ENCODE results near the gene BTBD10. TPM values are rescaled to one million over a fixed set of nuclear protein-coding genes. Genes with fewer than 3 reads are reported as not detected.

The BTBD10 gene
- total RNA-seq, 4 donors from 2014 or later, result 44.1 to 65.1 (median 50.4) TPM

DNA sequence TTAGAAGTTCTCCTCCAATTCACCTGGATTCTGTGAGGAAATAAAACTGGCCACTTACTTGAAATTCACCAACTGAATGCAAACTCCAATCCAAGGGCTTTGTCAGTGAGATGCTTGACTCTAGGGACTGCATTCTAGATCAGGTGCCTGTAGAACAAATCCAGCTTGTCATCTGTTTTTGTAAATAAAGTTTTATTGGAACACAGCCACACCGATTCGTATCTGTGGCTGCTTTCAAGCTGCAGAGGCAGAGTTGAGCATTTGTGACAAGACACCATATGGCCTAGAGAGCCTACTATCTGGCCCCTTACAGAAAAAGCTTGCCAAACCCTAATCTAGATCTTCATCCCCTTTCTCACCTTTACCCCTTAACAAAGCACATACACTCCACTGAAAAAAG is 82.3 kb downstream of the BTBD10 start:
- peaks cover 0 to 84% of the 10 kb centered on the region in 2 donors for H3K36me3 ChIP-seq

GRCh38 chr11:13378316-13378715 is 84.7 kb downstream of the BTBD10 start:
- no peak for ATAC-seq
- TF ChIP-seq POLR2A (IDR thresholded peaks at IDR 0.05) (no peak), POLR2AphosphoS5 (IDR thresholded peaks at IDR 0.05) (no peak), EP300 (IDR thresholded peaks at IDR 0.05) (no peak)
- TF ChIP-seq, protein P1, sequence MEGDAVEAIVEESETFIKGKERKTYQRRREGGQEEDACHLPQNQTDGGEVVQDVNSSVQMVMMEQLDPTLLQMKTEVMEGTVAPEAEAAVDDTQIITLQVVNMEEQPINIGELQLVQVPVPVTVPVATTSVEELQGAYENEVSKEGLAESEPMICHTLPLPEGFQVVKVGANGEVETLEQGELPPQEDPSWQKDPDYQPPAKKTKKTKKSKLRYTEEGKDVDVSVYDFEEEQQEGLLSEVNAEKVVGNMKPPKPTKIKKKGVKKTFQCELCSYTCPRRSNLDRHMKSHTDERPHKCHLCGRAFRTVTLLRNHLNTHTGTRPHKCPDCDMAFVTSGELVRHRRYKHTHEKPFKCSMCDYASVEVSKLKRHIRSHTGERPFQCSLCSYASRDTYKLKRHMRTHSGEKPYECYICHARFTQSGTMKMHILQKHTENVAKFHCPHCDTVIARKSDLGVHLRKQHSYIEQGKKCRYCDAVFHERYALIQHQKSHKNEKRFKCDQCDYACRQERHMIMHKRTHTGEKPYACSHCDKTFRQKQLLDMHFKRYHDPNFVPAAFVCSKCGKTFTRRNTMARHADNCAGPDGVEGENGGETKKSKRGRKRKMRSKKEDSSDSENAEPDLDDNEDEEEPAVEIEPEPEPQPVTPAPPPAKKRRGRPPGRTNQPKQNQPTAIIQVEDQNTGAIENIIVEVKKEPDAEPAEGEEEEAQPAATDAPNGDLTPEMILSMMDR (IDR thresholded peaks at IDR 0.05), result no peak
- no peak overlapping the region for H3K27ac ChIP-seq
- H3K27me3 ChIP-seq, result no peaks in the 10 kb centered on the region
- peaks cover 0 to 99% of the 10 kb centered on the region in 2 donors for H3K36me3 ChIP-seq
- H3K4me1 ChIP-seq, result no peaks in the 10 kb centered on the region
- 100% methylated on average over 2 of the region's 2 CpGs; no CpG with 5 or more reads in 1 of the 2 donors for WGBS, 2 donors (ENCODE audit: low coverage in 1 of 2)
- no peak overlapping the region for H3K4me3 ChIP-seq
- no peaks in the 10 kb centered on the region for H3K9me3 ChIP-seq

More for the DNA sequence above, 82.3 kb downstream of the BTBD10 start:
- Histone ChIP-seq H3K9me3 (no peaks in the 10 kb centered on the region), H3K27me3 (no peaks in the 10 kb centered on the region), H3K27ac (no peak overlapping the region), H3K4me1 (peaks cover 0 to 6% (median 0%) of the 10 kb centered on the region in 3 donors), H3K4me3 (no peak overlapping the region)
- TF ChIP-seq, protein P1 (IDR thresholded peaks at IDR 0.05), result no peak
- TF ChIP-seq POLR2AphosphoS5 (IDR thresholded peaks at IDR 0.05) (no peak), EP300 (IDR thresholded peaks at IDR 0.05) (no peak), POLR2A (IDR thresholded peaks at IDR 0.05) (no peak)
- ATAC-seq, result no peak
- 95 to 100% methylated on average over 2 of the region's 2 CpGs for WGBS, 2 donors (ENCODE audit: low coverage in 1 of 2)

DNA sequence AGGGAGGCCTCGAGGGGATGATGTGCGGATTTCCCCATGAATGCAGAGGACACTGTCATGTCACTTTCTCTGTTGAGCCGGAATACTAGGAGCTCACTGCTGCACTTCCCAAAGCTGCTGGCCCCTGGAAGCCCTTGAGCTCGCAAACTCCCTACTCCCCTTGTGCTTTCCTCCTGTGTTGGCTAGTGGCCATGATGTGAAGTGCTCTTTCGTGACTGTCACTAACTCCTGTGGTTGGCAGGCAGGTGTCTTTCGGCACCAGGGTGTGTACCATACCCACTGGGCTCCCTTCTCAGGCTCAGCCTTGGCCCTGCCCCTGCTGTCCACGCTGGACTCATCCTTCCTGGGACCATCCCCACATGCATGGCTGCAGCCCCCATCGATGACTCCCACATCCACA is 86.2 kb downstream of the BTBD10 start:
- Histone ChIP-seq H3K27me3 (no peaks in the 10 kb centered on the region), H3K4me3 (no peak overlapping the region), H3K9me3 (no peaks in the 10 kb centered on the region), H3K4me1 (no peaks in the 10 kb centered on the region), H3K27ac (no peak overlapping the region), H3K36me3 (peaks cover 0 to 100% of the 10 kb centered on the region in 2 donors)
- TF ChIP-seq, protein P1 (IDR thresholded peaks at IDR 0.05), result no peak
- TF ChIP-seq POLR2AphosphoS5 (IDR thresholded peaks at IDR 0.05) (no peak), EP300 (IDR thresholded peaks at IDR 0.05) (no peak), POLR2A (IDR thresholded peaks at IDR 0.05) (no peak)
- ATAC-seq, result no peak
- WGBS, 2 donors (ENCODE audit: low coverage in 1 of 2), result 93% methylated on average over 6 of the region's 8 CpGs; no CpG with 5 or more reads in 1 of the 2 donors

GRCh38 chr11:13376402-13376801 is 86.6 kb downstream of the BTBD10 start:
- Histone ChIP-seq H3K27me3 (no peaks in the 10 kb centered on the region), H3K4me3 (no peak overlapping the region), H3K4me1 (no peaks in the 10 kb centered on the region), H3K9me3 (no peaks in the 10 kb centered on the region), H3K27ac (no peak overlapping the region), H3K36me3 (peaks cover 0 to 100% of the 10 kb centered on the region in 2 donors)
- no peak for TF ChIP-seq EP300 (IDR thresholded peaks at IDR 0.05)
- TF ChIP-seq, protein P1 (IDR thresholded peaks at IDR 0.05), result no peak
- no peak for TF ChIP-seq POLR2A (IDR thresholded peaks at IDR 0.05)
- TF ChIP-seq POLR2AphosphoS5 (IDR thresholded peaks at IDR 0.05), result no peak
- WGBS, 2 donors (ENCODE audit: low coverage in 1 of 2), result 70 to 88% methylated on average over 1 to 4 of the region's 5 CpGs
- no peak for ATAC-seq

DNA sequence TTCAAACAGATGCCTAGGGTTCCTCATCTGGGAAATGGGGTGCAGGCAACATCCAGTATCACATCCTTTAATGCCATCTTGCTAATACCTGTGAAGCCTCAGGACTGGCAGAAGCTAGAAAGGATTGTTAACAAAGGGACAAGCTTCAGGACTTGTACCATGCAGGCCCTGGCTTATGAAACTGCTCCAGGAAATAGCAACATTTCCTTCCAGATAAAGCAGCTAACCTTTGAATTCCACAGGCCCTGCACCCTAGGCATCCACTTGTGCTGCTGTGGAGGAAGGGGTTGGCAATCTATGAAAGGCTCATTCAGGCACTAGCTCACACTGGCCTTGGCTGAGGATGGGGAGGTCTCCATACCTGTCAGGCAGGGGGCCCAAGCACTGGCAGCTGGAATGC is 87.2 kb downstream of the BTBD10 start:
- H3K4me3 ChIP-seq, result no peak overlapping the region
- TF ChIP-seq, protein P1 (IDR thresholded peaks at IDR 0.05), result no peak
- TF ChIP-seq POLR2AphosphoS5 (IDR thresholded peaks at IDR 0.05) (no peak), EP300 (IDR thresholded peaks at IDR 0.05) (no peak), POLR2A (IDR thresholded peaks at IDR 0.05) (no peak)
- ATAC-seq, result no peak
- peaks cover 0 to 100% of the 10 kb centered on the region in 2 donors for H3K36me3 ChIP-seq
- H3K9me3 ChIP-seq, result no peaks in the 10 kb centered on the region
- no peaks in the 10 kb centered on the region for H3K4me1 ChIP-seq
- no peaks in the 10 kb centered on the region for H3K27me3 ChIP-seq
- no peak overlapping the region for H3K27ac ChIP-seq

Data from gastroesophageal sphincter (tissue), 4 donors.